ENCODE data around the gene IQGAP1. TPM values are rescaled to one million over a fixed set of nuclear protein-coding genes. Genes with fewer than 3 reads are reported as not detected.
"Not testable (repeated sequence)": the region's sequence is repeated elsewhere in the genome, so short reads cannot be mapped to it uniquely, and the experiment has no call there.

IQGAP1 gene
- total RNA-seq, 1 experiment from 2014 or later: 113 TPM

GRCh38 chr15:90410316-90410715 lies 22.3 kb downstream of the IQGAP1 start:
- RAD21 ChIA-PET (ENCODE audit: low non-redundant PET in 1 of 2, low total read pairs in 2 of 2, uncharacterized antibody in 2 of 2, unreplicated experiment in 2 of 2); H3K4me3 ChIP-seq (replicated peaks in 1 of 2; ENCODE audit: low read depth in 1 of 2, low read length in 2 of 2); H3K9me3 ChIP-seq (ENCODE audit: control insufficient read depth in 1 of 2, insufficient read depth in 1 of 2, low read depth in 1 of 2, low read length in 2 of 2); H4K20me1 ChIP-seq (ENCODE audit: insufficient read depth); DNase-seq (ENCODE audit: low read depth, low spot score); H3K27ac ChIP-seq (ENCODE audit: low read depth, low read length); H3K36me3 ChIP-seq (ENCODE audit: control insufficient read depth in 1 of 2, insufficient read depth in 2 of 2, low read length in 2 of 2); BruUV-seq (replicated peaks); ATAC-seq; H2AFZ ChIP-seq (ENCODE audit: low read depth, low read length, poor library complexity, severe bottlenecking); H3K27me3 ChIP-seq (ENCODE audit: insufficient read depth, low read length); H3K9ac ChIP-seq (ENCODE audit: low read length); POLR2A ChIA-PET; intact Hi-C loops (cut with micrococcal nuclease); H3K4me2 ChIP-seq (ENCODE audit: low read length); CTCF ChIA-PET; H3K9me2 ChIP-seq (ENCODE audit: insufficient read depth): not testable (repeated sequence)
- H3K79me2 ChIP-seq (ENCODE audit: insufficient read depth, low read length): peaks cover 84% of the 10 kb centered on the region
- H3K4me1 ChIP-seq (ENCODE audit: control insufficient read depth in 1 of 2, insufficient read depth in 2 of 2, low read length in 2 of 2): peaks cover 40 to 45% of the 10 kb centered on the region in 2 experiments

GRCh38 chr15:90411176-90411575 lies 23.1 kb downstream of the IQGAP1 start:
- Histone ChIP-seq H3K36me3 (ENCODE audit: control insufficient read depth in 1 of 2, insufficient read depth in 2 of 2, low read length in 2 of 2) (no peaks in the 10 kb centered on the region), H3K9ac (ENCODE audit: low read length) (0 out of 2 replicates have a peak overlapping the region, but pooled peaks have one; percentile 46), H3K4me3 (replicated peaks in 1 of 2; ENCODE audit: low read depth in 1 of 2, low read length in 2 of 2) (no peak overlapping the region), H3K27me3 (ENCODE audit: insufficient read depth, low read length) (no peaks in the 10 kb centered on the region), H4K20me1 (ENCODE audit: insufficient read depth) (no peaks in the 10 kb centered on the region), H2AFZ (ENCODE audit: low read depth, low read length, poor library complexity, severe bottlenecking) (no peak overlapping the region), H3K4me1 (ENCODE audit: control insufficient read depth in 1 of 2, insufficient read depth in 2 of 2, low read length in 2 of 2) (peaks cover 41 to 50% of the 10 kb centered on the region in 2 experiments), H3K9me2 (ENCODE audit: insufficient read depth) (no peaks in the 10 kb centered on the region), H3K27ac (ENCODE audit: low read depth, low read length) (no peak overlapping the region), H3K4me2 (ENCODE audit: low read length) (peak overlapping the region; percentile 85; the same call in 1 of the 2 replicates), H3K9me3 (ENCODE audit: control insufficient read depth in 1 of 2, insufficient read depth in 1 of 2, low read depth in 1 of 2, low read length in 2 of 2) (no peaks in the 10 kb centered on the region), H3K79me2 (ENCODE audit: insufficient read depth, low read length) (peaks cover 82% of the 10 kb centered on the region)
- ChIA-PET RAD21 (ENCODE audit: low non-redundant PET in 1 of 2, low total read pairs in 2 of 2, uncharacterized antibody in 2 of 2, unreplicated experiment in 2 of 2) (no interaction called here), CTCF (no interaction called here), POLR2A (interaction anchor here (0.5 to 2.8 kb wide), 3 partner anchors 17 to 28 kb away, joined by 3 to 7 read pairs (median 3); partner anchors contain the start of gene IQGAP1)
- intact Hi-C loops (cut with micrococcal nuclease): no loop called here
- TF ChIP-seq, protein P1, sequence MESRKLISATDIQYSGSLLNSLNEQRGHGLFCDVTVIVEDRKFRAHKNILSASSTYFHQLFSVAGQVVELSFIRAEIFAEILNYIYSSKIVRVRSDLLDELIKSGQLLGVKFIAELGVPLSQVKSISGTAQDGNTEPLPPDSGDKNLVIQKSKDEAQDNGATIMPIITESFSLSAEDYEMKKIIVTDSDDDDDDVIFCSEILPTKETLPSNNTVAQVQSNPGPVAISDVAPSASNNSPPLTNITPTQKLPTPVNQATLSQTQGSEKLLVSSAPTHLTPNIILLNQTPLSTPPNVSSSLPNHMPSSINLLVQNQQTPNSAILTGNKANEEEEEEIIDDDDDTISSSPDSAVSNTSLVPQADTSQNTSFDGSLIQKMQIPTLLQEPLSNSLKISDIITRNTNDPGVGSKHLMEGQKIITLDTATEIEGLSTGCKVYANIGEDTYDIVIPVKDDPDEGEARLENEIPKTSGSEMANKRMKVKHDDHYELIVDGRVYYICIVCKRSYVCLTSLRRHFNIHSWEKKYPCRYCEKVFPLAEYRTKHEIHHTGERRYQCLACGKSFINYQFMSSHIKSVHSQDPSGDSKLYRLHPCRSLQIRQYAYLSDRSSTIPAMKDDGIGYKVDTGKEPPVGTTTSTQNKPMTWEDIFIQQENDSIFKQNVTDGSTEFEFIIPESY (IDR thresholded peaks at IDR 0.05; ENCODE audit: extremely low read depth, insufficient replicate concordance, low read length): no peak
- no peak for TF ChIP-seq POLR2AphosphoS5 (IDR thresholded peaks at IDR 0.05; ENCODE audit: low read depth, low read length)
- TF ChIP-seq YY1 (IDR thresholded peaks at IDR 0.05; ENCODE audit: extremely low read depth, insufficient replicate concordance, low read depth, low read length): no peak
- no peak for TF ChIP-seq REST (IDR thresholded peaks at IDR 0.05; ENCODE audit: low read depth)
- TF ChIP-seq EZH2 (IDR thresholded peaks at IDR 0.05): no peak
- TF ChIP-seq SP1 (IDR thresholded peaks at IDR 0.05; ENCODE audit: low read depth): no peak
- no peak for TF ChIP-seq RAD21 (IDR thresholded peaks at IDR 0.05; ENCODE audit: low read depth)
- TF ChIP-seq ZFX (IDR thresholded peaks at IDR 0.05): no peak
- no peak for TF ChIP-seq MAX (IDR thresholded peaks at IDR 0.05)
- TF ChIP-seq ELF1 (IDR thresholded peaks at IDR 0.05; ENCODE audit: borderline replicate concordance, low read depth): no peak
- TF ChIP-seq POLR2A (IDR thresholded peaks at IDR 0.05; ENCODE audit: borderline replicate concordance, extremely low read depth, insufficient read depth, insufficient read length): no peak
- TF ChIP-seq CBX3 (IDR thresholded peaks at IDR 0.05; ENCODE audit: low read depth): no peak
- no peak for TF ChIP-seq ZNF274 (IDR thresholded peaks at IDR 0.05; ENCODE audit: low read depth, low read length)
- TF ChIP-seq FOSL1 (IDR thresholded peaks at IDR 0.05; ENCODE audit: low read depth): no peak
- no peak for TF ChIP-seq CEBPB (IDR thresholded peaks at IDR 0.05; ENCODE audit: low read depth)
- TF ChIP-seq, protein P2, sequence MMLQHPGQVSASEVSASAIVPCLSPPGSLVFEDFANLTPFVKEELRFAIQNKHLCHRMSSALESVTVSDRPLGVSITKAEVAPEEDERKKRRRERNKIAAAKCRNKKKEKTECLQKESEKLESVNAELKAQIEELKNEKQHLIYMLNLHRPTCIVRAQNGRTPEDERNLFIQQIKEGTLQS (IDR thresholded peaks at IDR 0.05): no peak
- DNase-seq (ENCODE audit: low read depth, low spot score) (no peak), ATAC-seq (no peak)
- no TSS peak for BruUV-seq (replicated peaks)
